IPS-18a (cell line): ENCODE results near the gene TATDN2.
A peak's percentile ranks its signal among the peaks of the same experiment; 100 is the strongest.

Source experiments
- H3K27ac ChIP-seq: one replicate; pipeline ENCODE4 v1.5.1; 2013; ENCODE audit warnings: low read length
- H3K27me3 ChIP-seq: one replicate; pipeline ENCODE4 v1.6.1; 2013; ENCODE audit warnings: mild to moderate bottlenecking, low read length; ENCODE audit not compliant: control insufficient read depth, insufficient read depth
- H3K36me3 ChIP-seq: one replicate; pipeline ENCODE4 v1.6.1; 2013; ENCODE audit warnings: low read depth, low read length; ENCODE audit not compliant: control insufficient read depth
- H3K4me1 ChIP-seq: one replicate; pipeline ENCODE4 v1.6.1; 2013; ENCODE audit warnings: low read depth, low read length; ENCODE audit not compliant: control insufficient read depth
- H3K4me3 ChIP-seq: one replicate; pipeline ENCODE4 v1.5.1; 2013; ENCODE audit warnings: low read length
- H3K9ac ChIP-seq: one replicate; pipeline ENCODE4 v1.6.1; 2013; ENCODE audit warnings: mild to moderate bottlenecking, low read length, moderate library complexity
- H3K9me3 ChIP-seq: one replicate; pipeline ENCODE4 v1.6.1; 2013; ENCODE audit warnings: low read depth, low read length; ENCODE audit not compliant: control insufficient read depth

Gene TATDN2

GRCh38 chr3:10240799-10241198 lies 7.5 kb upstream of the TATDN2 start:
- no peak overlapping the region for H3K27ac ChIP-seq
- H3K4me1 ChIP-seq, result no peaks in the 10 kb centered on the region
- H3K36me3 ChIP-seq, result no peaks in the 10 kb centered on the region

GRCh38 chr3:10242182-10243065 lies 5.8 kb upstream of the TATDN2 start:
- no peaks in the 10 kb centered on the region for H3K27me3 ChIP-seq
- no peaks in the 10 kb centered on the region for H3K4me1 ChIP-seq
- no peaks in the 10 kb centered on the region for H3K36me3 ChIP-seq
- H3K27ac ChIP-seq, result no peak overlapping the region
- H3K9ac ChIP-seq, result no peak overlapping the region
- H3K9me3 ChIP-seq, result peaks cover 10% of the 10 kb centered on the region
- no peak overlapping the region for H3K4me3 ChIP-seq

More at GRCh38 chr3:10240799-10241198, 7.5 kb upstream of the TATDN2 start:
- H3K9me3 ChIP-seq, result peaks cover 6% of the 10 kb centered on the region
- H3K4me3 ChIP-seq, result no peak overlapping the region
- H3K9ac ChIP-seq, result no peak overlapping the region
- H3K27me3 ChIP-seq, result no peaks in the 10 kb centered on the region

DNA sequence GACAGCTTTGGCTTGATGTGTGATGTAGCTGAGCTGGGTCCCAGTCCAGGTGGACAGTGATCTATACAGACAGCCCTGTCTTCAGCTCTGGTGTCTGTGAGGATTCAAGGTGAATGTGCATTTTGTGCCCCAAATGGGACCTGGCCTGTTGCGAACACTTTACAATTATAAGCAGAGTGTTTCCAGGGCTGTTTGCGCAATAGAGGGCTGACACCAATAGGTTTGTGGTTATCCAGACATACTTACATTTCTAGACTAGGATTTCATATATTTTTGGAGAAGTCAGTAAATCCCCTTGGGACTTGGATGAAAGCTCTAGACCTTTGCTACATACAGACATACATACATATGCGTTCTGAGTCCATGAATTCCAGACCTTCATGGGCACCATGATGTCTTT lies 4.2 kb upstream of the TATDN2 start:
- Histone ChIP-seq H3K36me3 (no peaks in the 10 kb centered on the region), H3K4me1 (peaks cover 4% of the 10 kb centered on the region), H3K9me3 (peaks cover 10% of the 10 kb centered on the region), H3K27ac (no peak overlapping the region), H3K4me3 (no peak overlapping the region), H3K27me3 (no peaks in the 10 kb centered on the region), H3K9ac (no peak overlapping the region)

- H3K4me3 ChIP-seq, result no peak overlapping the region
- H3K27ac ChIP-seq, result no peak overlapping the region
- no peaks in the 10 kb centered on the region for H3K27me3 ChIP-seq
- peaks cover 10% of the 10 kb centered on the region for H3K9me3 ChIP-seq
- no peaks in the 10 kb centered on the region for H3K36me3 ChIP-seq
- H3K9ac ChIP-seq, result no peak overlapping the region
- H3K4me1 ChIP-seq, result peaks cover 10% of the 10 kb centered on the region
These were observed 3.1 kb upstream of the TATDN2 start for GRCh38 chr3:10245081-10245712.

DNA sequence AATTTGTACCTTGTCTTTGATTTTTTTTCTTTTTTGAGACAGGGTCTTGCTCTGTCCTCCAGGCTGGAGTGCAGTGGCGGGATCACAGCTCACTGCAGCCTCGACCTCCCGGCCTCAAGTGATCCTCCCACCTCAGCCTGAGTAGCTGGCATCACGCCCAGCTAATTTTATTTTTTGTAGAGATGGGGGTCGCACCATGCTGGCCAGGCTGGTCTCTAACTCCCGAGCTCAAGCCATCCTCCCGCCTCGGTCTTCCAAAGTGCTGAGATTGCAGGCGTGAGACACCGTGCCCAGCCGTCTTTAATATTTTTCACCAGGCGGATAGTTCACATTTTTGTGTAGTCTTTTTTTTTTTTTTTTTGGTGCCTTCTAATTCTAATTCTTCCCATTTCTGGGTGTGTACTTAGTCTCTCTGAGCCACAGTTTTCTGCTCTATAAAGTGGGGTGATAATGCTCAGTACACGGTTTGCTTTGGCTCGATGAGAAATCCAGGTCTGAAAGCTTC lies 528 bp upstream of the TATDN2 start:
- Histone ChIP-seq H3K36me3 (no peaks in the 10 kb centered on the region), H3K4me3 (peak overlapping the region; percentile 45), H3K9ac (no peak overlapping the region), H3K27me3 (no peaks in the 10 kb centered on the region), H3K27ac (no peak overlapping the region), H3K9me3 (peaks cover 10% of the 10 kb centered on the region), H3K4me1 (peaks cover 10% of the 10 kb centered on the region)

- Histone ChIP-seq H3K36me3 (peaks cover 6% of the 10 kb centered on the region), H3K27me3 (no peaks in the 10 kb centered on the region), H3K9ac (peak overlapping the region; percentile 78), H3K4me3 (peak overlapping the region; percentile 89), H3K4me1 (peaks cover 10% of the 10 kb centered on the region), H3K27ac (no peak overlapping the region), H3K9me3 (peaks cover 10% of the 10 kb centered on the region)
These were observed 907 bp downstream of the TATDN2 start for GRCh38 chr3:10248984-10249748.

DNA sequence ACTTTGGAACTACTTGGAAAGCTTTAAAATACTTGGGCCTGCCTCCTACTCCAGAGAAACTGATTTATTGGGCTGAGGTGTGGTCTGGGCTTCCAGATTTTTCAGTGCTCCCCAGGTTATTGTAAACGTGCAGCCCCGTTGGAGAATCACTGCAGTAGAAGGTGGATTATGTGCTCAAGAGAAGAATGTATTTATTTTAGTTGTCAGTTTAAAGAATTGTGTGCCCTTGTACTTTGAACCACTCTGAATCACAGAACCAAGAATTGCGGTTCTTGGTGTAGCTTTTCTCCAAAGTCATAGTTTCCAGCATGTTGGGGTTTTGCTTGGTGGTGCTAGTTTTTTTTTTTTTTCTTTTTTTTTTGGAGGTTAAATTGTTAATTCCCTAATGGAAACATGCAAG lies 1.6 kb downstream of the TATDN2 start:
- Histone ChIP-seq H3K4me1 (peaks cover 10% of the 10 kb centered on the region), H3K9ac (peak overlapping the region; percentile 78), H3K27ac (no peak overlapping the region), H3K4me3 (peak overlapping the region; percentile 89), H3K36me3 (peaks cover 6% of the 10 kb centered on the region), H3K9me3 (peaks cover 10% of the 10 kb centered on the region), H3K27me3 (no peaks in the 10 kb centered on the region)

GRCh38 chr3:10251006-10251405 lies 2.7 kb downstream of the TATDN2 start:
- peaks cover 8% of the 10 kb centered on the region for H3K36me3 ChIP-seq
- H3K27me3 ChIP-seq, result no peaks in the 10 kb centered on the region
- H3K4me3 ChIP-seq, result no peak overlapping the region
- H3K9me3 ChIP-seq, result peaks cover 3% of the 10 kb centered on the region
- H3K27ac ChIP-seq, result no peak overlapping the region
- H3K9ac ChIP-seq, result no peak overlapping the region
- peaks cover 10% of the 10 kb centered on the region for H3K4me1 ChIP-seq

GRCh38 chr3:10253731-10254130 lies 5.5 kb downstream of the TATDN2 start:
- H3K4me3 ChIP-seq, result no peak overlapping the region

GRCh38 chr3:10255835-10256234 lies 7.6 kb downstream of the TATDN2 start:
- Histone ChIP-seq H3K36me3 (peaks cover 26% of the 10 kb centered on the region), H3K27ac (no peak overlapping the region), H3K27me3 (no peaks in the 10 kb centered on the region), H3K9ac (no peak overlapping the region), H3K4me3 (no peak overlapping the region), H3K9me3 (no peaks in the 10 kb centered on the region), H3K4me1 (no peaks in the 10 kb centered on the region)

More at GRCh38 chr3:10253731-10254130, 5.5 kb downstream of the TATDN2 start:
- peaks cover 6% of the 10 kb centered on the region for H3K4me1 ChIP-seq
- H3K27me3 ChIP-seq, result no peaks in the 10 kb centered on the region
- H3K27ac ChIP-seq, result no peak overlapping the region
- H3K9me3 ChIP-seq, result no peaks in the 10 kb centered on the region
- H3K36me3 ChIP-seq, result peaks cover 10% of the 10 kb centered on the region
- no peak overlapping the region for H3K9ac ChIP-seq

GRCh38 chr3:10259036-10259435 lies 10.8 kb downstream of the TATDN2 start:
- Histone ChIP-seq H3K9me3 (no peaks in the 10 kb centered on the region), H3K36me3 (peaks cover 25% of the 10 kb centered on the region), H3K27ac (no peak overlapping the region), H3K4me1 (peaks cover 5% of the 10 kb centered on the region), H3K4me3 (no peak overlapping the region), H3K27me3 (no peaks in the 10 kb centered on the region), H3K9ac (no peak overlapping the region)
